ENCODE measurements around the gene PRKAR1B.
"Not testable (repeated sequence)": the region's sequence is repeated elsewhere in the genome, so short reads cannot be mapped to it uniquely, and the experiment has no call there.

GRCh38 chr7:551615-551970 lies 175.5 kb downstream of the PRKAR1B start:
- not testable (repeated sequence) for TF ChIP-seq CTCF, POLR2A (IDR thresholded peaks at IDR 0.05)
